ENCODE measurements around the gene DYNC1H1.

DNA sequence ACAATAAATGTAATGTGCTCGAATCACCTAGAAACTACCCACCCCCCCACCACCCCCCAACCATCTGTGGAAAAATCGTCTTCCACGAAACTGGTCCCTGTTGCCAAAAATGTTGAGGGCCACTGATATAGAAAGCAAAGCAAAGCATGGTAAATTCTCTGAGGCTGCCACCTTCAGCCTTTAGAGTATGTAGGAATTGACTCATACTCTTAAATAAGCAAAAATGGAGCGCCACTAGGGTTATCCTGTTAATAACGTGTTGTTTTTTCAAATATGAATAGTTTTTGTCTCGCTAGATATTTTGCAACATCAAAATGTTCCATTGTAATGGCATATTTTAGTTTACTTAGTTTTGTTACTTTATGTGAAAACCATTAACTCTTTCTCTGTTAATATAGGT is 18.2 kb downstream of the DYNC1H1 start:
- TF ChIP-seq, protein P1, sequence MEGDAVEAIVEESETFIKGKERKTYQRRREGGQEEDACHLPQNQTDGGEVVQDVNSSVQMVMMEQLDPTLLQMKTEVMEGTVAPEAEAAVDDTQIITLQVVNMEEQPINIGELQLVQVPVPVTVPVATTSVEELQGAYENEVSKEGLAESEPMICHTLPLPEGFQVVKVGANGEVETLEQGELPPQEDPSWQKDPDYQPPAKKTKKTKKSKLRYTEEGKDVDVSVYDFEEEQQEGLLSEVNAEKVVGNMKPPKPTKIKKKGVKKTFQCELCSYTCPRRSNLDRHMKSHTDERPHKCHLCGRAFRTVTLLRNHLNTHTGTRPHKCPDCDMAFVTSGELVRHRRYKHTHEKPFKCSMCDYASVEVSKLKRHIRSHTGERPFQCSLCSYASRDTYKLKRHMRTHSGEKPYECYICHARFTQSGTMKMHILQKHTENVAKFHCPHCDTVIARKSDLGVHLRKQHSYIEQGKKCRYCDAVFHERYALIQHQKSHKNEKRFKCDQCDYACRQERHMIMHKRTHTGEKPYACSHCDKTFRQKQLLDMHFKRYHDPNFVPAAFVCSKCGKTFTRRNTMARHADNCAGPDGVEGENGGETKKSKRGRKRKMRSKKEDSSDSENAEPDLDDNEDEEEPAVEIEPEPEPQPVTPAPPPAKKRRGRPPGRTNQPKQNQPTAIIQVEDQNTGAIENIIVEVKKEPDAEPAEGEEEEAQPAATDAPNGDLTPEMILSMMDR (IDR thresholded peaks at IDR 0.05) = no peak
- no peak for TF ChIP-seq POLR2A (IDR thresholded peaks at IDR 0.05)

All from esophagus squamous epithelium (tissue), 4 donors.